ENCODE measurements around the gene HUS1.
"Not testable (repeated sequence)": the region's sequence is repeated elsewhere in the genome, so short reads cannot be mapped to it uniquely, and the experiment has no call there.

Gene HUS1

GRCh38 chr7:47944536-47945260 lies 34.7 kb downstream of the HUS1 start:
- DNase-seq (ENCODE audit: low read depth), result no peak

DNA sequence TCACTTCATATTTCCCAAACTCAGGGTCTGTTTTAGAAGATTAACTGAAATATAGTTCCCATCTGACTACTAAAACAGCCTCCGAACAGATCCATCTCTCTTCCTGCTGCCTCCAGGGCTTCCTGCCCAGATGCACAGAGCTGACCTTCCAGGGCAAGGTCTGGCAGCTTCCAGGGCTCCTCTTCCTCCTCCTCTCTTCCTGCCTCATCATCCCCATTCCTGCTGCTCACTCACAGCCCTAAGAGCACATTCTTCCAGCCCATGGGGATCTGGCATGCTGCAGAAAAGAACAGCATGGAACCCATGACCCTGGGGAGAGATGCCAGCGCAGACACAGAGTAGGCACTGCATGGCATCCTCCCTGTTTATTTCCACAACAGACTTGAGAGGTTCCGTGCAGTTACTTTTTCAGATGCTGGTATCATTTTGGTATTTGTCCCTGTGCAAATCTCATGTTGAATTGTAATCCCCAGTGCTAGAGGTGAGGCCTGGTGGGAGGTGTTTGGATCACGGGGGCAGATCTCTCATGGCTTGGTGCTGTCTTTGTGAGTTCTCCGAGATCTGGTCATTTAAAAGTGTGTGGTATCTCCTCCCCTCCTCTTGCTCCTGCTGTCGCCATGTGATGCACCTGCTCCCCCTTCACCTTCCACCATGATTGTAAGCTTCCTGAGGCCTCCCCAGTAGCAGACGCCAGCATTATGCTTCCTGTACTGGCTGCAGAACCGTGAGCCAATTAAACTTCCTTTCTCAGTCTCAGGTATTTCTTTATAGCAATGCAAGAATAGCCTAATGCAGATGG lies 35.5 kb downstream of the HUS1 start:
- DNase-seq (ENCODE audit: low read depth), result no peak

DNA sequence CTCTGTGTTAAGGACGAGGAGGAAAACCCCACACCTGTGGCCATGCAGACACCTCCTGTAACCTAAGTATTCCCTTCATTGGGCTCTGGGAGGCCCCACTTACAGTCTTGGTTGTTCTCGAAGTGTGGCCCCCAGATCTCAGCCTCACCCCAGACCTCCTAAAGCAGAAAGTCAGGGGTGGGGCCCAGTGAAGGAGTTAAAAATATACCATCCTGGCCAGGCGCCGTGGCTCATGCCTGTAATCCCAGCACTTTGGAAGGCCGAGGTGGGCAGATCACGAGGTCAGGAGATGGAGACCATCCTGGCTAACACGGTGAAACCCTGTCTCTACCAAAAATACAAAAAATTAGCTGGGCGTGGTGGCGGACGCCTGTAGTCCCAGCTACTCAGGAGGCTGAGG lies 36.8 kb downstream of the HUS1 start:
- not testable (repeated sequence) for DNase-seq (ENCODE audit: low read depth)

DNA sequence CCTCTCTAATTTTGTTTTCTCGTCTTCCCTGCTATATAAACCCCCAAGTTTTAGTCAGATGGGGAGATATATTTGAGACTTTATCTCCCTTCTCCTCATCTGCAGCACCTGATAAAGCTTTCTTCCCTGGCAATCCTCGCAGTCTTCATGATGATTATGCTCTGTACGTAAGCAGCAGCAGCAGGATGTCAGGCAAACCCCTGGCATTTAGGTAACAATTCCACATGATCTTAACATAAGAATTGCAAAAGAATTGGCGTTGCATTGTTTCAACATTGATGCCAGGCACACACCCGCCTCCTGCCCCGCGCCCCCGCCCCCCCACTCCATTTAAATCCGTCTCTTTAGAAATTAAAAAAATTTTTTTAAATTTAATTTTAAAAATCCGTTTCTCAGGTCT lies 37.3 kb downstream of the HUS1 start:
- no peak for DNase-seq (ENCODE audit: low read depth)

DNA sequence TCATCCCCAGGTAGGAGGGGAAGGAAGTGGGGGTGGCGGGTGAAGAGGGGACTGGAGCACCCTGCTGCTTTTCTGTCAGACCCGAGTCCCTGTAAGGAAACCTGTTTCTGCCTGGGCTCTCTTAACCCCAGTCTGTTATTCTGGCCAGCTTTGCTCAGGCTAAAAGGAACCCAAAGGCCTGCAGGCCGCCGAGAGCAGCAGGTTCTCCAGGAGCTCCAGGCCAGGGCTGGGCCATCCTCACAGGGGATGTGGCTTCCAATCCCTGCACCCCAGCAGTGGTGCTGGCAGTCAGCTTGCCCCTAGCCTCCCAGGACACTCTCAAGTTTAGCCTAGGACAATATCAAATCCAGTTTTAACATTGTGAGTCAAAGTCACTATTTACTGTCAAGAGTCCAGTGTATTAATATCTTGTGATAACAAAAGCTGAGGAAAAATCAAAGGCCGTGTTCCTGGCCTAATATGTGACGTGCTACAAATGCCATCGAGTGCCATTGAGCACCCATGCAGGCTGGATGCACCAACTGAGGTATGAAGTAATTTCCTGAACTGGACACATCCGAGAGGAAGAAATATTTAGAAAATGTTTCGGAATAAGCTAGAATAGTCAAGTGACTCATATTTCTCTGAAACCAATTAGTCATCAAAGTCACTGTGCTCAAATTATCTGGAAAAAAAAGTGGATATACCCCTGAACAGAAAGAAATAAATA lies 38.1 kb downstream of the HUS1 start:
- no peak for DNase-seq (ENCODE audit: low read depth)

DNA sequence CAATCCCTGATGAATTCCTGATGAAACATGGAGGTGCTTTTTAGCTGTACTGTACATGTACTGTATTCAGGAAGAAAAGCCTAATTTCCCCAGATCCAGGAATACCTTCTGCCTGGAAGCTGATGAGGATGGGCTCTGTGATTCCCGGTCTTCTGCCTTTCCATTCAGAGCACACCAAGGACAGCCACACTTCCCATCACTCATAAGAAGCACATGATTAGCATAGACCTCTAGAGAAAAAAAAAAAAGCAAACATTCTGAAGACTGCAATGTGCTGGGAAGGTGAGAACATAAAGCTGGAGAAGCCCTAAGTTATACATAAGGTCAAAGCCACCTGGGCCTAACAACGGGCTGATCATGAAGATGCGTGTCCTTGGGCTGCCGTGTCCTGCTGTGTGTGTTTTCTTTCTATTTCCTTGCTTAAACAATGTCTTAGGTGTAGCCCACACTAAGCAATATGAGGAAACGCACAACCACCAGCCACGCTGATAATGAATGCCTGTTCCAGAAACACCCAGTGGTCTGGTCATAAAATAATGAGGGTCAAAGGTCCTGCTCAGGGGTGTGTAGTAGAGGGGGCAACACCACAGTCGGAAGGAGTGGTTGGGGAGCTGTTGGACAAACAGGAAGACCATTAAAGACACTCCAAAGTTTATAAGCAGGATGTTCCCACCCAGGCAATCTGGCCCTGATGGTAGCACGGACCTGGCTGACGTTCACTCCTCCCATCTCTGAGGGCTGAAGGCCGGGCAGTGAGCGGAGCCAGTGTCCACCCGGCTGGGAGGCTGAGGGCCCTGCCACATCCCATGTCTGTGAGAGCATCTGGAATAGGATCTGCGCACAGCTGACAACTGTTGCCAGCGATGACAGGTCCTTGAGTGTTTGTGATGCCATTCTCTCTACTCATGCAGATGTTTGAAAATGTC lies 39.1 kb downstream of the HUS1 start:
- DNase-seq (ENCODE audit: low read depth), result no peak

DNA sequence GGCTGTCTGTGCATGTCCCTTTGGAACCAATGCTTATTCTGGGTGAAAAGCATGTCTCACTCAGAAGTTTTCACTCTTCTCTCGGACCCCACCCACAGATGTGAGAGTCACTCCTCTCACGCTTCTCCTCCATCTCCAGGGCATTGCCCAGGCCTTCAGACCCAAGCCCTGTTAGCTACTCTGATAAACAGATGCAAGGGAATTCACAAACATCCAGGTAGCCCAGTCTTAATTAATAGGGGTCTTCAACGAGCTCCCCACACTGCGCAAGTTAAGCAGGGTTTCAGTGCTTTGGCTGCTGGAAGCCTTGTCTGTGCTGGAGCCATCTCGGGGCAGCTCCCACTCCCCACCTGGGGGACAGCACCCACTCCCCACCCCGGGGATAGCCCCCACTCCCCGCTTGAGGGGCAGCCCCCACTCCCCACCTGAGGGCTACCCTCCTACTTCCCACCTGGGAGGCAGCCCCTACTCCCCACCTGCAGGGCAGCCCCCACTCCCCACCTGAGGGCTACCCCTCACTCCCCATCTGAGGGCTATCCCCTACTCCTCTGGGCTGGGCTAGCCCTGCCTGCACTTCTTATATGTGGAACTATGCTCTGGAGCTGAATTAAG lies 39.9 kb downstream of the HUS1 start:
- no peak for DNase-seq (ENCODE audit: low read depth)

DNA sequence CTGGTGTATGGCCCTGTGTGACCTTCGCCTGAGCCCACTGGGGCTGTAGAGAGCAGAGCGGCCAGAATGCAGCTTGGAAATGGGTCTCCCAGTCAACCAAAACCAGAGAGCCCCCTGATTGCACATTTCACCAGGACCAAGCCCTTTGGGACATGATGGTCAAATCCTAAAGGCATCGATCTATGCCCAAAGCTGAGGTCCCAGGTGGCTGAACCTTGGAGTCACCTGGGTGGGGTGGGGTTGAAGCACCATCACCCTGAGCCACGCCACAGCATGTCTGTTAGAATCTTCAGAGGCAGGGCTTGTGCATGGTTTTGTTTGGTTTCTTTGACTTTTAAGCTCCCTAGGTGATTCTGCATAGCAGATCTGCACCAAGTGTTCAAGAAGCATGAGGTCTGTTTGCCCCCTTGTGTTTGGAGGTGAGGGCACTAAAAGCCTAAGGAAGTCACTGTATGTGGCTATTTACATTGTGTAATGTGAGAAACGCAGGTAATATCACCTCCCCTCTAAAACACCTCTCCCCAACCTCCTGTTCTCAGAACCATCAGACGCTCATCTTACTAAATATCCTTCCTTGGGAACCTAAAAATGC lies 40.7 kb downstream of the HUS1 start:
- DNase-seq (ENCODE audit: low read depth), result no peak

GRCh38 chr7:47937711-47938573 lies 41.5 kb downstream of the HUS1 start:
- DNase-seq (ENCODE audit: low read depth), result no peak

GRCh38 chr7:47937065-47937687 lies 42.2 kb downstream of the HUS1 start:
- DNase-seq (ENCODE audit: low read depth), result no peak

- no peak for DNase-seq (ENCODE audit: low read depth)
Measured at GRCh38 chr7:47936323-47936722, 43.1 kb downstream of the HUS1 start.

- no peak for DNase-seq (ENCODE audit: low read depth)
Measured at GRCh38 chr7:47935336-47935735, 44.1 kb downstream of the HUS1 start.

DNA sequence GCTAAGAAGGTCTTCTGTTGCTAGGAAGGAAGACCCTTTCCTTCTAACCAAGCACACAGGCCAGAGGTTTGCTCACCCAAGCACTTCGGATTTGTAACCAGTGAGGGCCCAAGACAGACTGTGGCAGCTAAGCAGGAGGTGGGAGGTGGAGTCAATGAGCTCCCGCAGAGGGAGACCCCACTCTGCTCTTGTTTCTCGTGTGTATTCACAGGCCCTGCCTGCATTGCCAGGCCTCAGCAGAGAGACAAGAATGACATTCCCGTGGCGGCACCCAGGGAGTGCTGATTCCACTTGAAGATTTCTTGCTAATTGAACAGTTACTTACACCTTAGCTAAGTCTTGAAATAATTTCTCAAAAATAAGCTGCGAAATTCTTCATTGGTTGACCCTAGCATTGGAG lies 44.6 kb downstream of the HUS1 start:
- DNase-seq (ENCODE audit: low read depth), result no peak

- no peak for DNase-seq (ENCODE audit: low read depth)
Measured at GRCh38 chr7:47933215-47933614, 46.2 kb downstream of the HUS1 start.

DNA sequence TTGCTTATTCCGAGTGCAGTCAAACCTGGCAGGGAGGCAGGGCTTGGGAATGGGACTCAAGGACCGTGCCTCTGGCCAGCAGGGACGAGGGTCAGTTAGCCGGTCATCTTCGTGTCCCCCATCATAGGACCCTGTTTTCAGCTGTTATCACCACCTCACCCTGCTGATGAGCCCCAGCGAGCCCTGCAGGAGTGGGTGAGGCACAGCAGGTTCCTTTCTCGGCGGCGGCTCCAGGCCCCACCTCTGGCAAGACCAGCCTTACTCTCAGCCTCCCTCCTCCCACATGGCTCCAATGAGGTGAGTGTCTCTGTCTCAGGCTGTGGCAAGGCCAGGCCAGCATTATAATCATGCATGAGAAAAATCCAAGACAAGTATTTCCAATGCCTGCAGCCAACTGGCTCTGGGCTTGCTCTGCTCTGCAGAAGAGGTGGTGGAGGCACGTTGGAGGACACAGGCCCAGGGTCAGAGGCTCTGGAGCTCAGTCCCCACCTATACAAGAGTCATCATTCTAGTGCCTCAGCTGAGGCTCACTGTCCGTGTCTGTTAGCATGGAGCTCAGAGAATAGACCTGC lies 46.9 kb downstream of the HUS1 start:
- DNase-seq (ENCODE audit: low read depth), result no peak

GRCh38 chr7:47932016-47932415 lies 47.4 kb downstream of the HUS1 start:
- no peak for DNase-seq (ENCODE audit: low read depth)

- no peak for DNase-seq (ENCODE audit: low read depth)
Measured at GRCh38 chr7:47931005-47932004, 48.1 kb downstream of the HUS1 start.

GRCh38 chr7:47924266-47924665 lies 55.1 kb downstream of the HUS1 start:
- no peak for DNase-seq (ENCODE audit: low read depth)
